ENCODE measurements around the gene TMEM252.

Gene TMEM252

GRCh38 chr9:68560071-68560844, 19.6 kb upstream of the TMEM252 start:
- no peaks in the 10 kb centered on the region for H3K9me3 ChIP-seq (ENCODE audit: control insufficient read depth in 5 of 5, low read length in 5 of 5)
- peak overlapping the region in 1 of 5 donors; percentile 28 for H3K4me3 ChIP-seq (ENCODE audit: low read depth in 1 of 5, low read length in 5 of 5)
- peaks cover 0 to 10% (median 7%) of the 10 kb centered on the region in 5 donors for H3K4me1 ChIP-seq (ENCODE audit: control insufficient read depth in 5 of 5, insufficient read depth in 5 of 5, low read length in 5 of 5)
- peaks cover 0 to 4% (median 0%) of the 10 kb centered on the region in 5 donors for H3K27me3 ChIP-seq (ENCODE audit: control insufficient read depth in 5 of 5, insufficient read depth in 4 of 5, low read length in 5 of 5)
- H3K36me3 ChIP-seq (ENCODE audit: control insufficient read depth in 5 of 5, insufficient read depth in 5 of 5, low read length in 5 of 5), result no peaks in the 10 kb centered on the region
- no peak overlapping the region for H3K27ac ChIP-seq (ENCODE audit: low read depth, low read length)
- H3K9ac ChIP-seq (ENCODE audit: low read length in 5 of 5), result no peak overlapping the region

GRCh38 chr9:68558545-68558944, 17.9 kb upstream of the TMEM252 start:
- H3K27ac ChIP-seq (ENCODE audit: low read depth, low read length), result no peak overlapping the region
- H3K36me3 ChIP-seq (ENCODE audit: control insufficient read depth in 5 of 5, insufficient read depth in 5 of 5, low read length in 5 of 5), result no peaks in the 10 kb centered on the region
- no peaks in the 10 kb centered on the region for H3K9me3 ChIP-seq (ENCODE audit: control insufficient read depth in 5 of 5, low read length in 5 of 5)
- H3K9ac ChIP-seq (ENCODE audit: low read length in 5 of 5), result no peak overlapping the region
- H3K27me3 ChIP-seq (ENCODE audit: control insufficient read depth in 5 of 5, insufficient read depth in 4 of 5, low read length in 5 of 5), result peaks cover 0 to 4% (median 0%) of the 10 kb centered on the region in 5 donors
- H3K4me3 ChIP-seq (ENCODE audit: low read depth in 1 of 5, low read length in 5 of 5), result no peak overlapping the region
- peaks cover 0 to 10% (median 7%) of the 10 kb centered on the region in 5 donors for H3K4me1 ChIP-seq (ENCODE audit: control insufficient read depth in 5 of 5, insufficient read depth in 5 of 5, low read length in 5 of 5)

GRCh38 chr9:68555437-68556150, 14.9 kb upstream of the TMEM252 start:
- Histone ChIP-seq H3K4me3 (ENCODE audit: low read depth in 1 of 5, low read length in 5 of 5) (no peak overlapping the region), H3K27ac (ENCODE audit: low read depth, low read length) (no peak overlapping the region), H3K36me3 (ENCODE audit: control insufficient read depth in 5 of 5, insufficient read depth in 5 of 5, low read length in 5 of 5) (no peaks in the 10 kb centered on the region), H3K9me3 (ENCODE audit: control insufficient read depth in 5 of 5, low read length in 5 of 5) (no peaks in the 10 kb centered on the region), H3K9ac (ENCODE audit: low read length in 5 of 5) (no peak overlapping the region), H3K4me1 (ENCODE audit: control insufficient read depth in 5 of 5, insufficient read depth in 5 of 5, low read length in 5 of 5) (peaks cover 0 to 10% (median 7%) of the 10 kb centered on the region in 5 donors), H3K27me3 (ENCODE audit: control insufficient read depth in 5 of 5, insufficient read depth in 4 of 5, low read length in 5 of 5) (peaks cover 0 to 4% (median 0%) of the 10 kb centered on the region in 5 donors)

- Histone ChIP-seq H3K36me3 (ENCODE audit: control insufficient read depth in 5 of 5, insufficient read depth in 5 of 5, low read length in 5 of 5) (no peaks in the 10 kb centered on the region), H3K9ac (ENCODE audit: low read length in 5 of 5) (no peak overlapping the region), H3K27me3 (ENCODE audit: control insufficient read depth in 5 of 5, insufficient read depth in 4 of 5, low read length in 5 of 5) (peaks cover 0 to 4% (median 0%) of the 10 kb centered on the region in 5 donors), H3K4me3 (ENCODE audit: low read depth in 1 of 5, low read length in 5 of 5) (no peak overlapping the region), H3K27ac (ENCODE audit: low read depth, low read length) (no peak overlapping the region), H3K9me3 (ENCODE audit: control insufficient read depth in 5 of 5, low read length in 5 of 5) (peaks cover 0 to 1% (median 0%) of the 10 kb centered on the region in 5 donors), H3K4me1 (ENCODE audit: control insufficient read depth in 5 of 5, insufficient read depth in 5 of 5, low read length in 5 of 5) (peaks cover 0 to 3% (median 1%) of the 10 kb centered on the region in 5 donors)
These were observed 12.2 kb upstream of the TMEM252 start for GRCh38 chr9:68552700-68553476.

- H3K4me3 ChIP-seq (ENCODE audit: low read depth in 1 of 5, low read length in 5 of 5), result no peak overlapping the region
- no peak overlapping the region for H3K9ac ChIP-seq (ENCODE audit: low read length in 5 of 5)
- no peaks in the 10 kb centered on the region for H3K36me3 ChIP-seq (ENCODE audit: control insufficient read depth in 5 of 5, insufficient read depth in 5 of 5, low read length in 5 of 5)
- no peak overlapping the region for H3K27ac ChIP-seq (ENCODE audit: low read depth, low read length)
- H3K9me3 ChIP-seq (ENCODE audit: control insufficient read depth in 5 of 5, low read length in 5 of 5), result peaks cover 0 to 3% (median 0%) of the 10 kb centered on the region in 5 donors
- no peaks in the 10 kb centered on the region for H3K27me3 ChIP-seq (ENCODE audit: control insufficient read depth in 5 of 5, insufficient read depth in 4 of 5, low read length in 5 of 5)
- H3K4me1 ChIP-seq (ENCODE audit: control insufficient read depth in 5 of 5, insufficient read depth in 5 of 5, low read length in 5 of 5), result peaks cover 0 to 11% (median 8%) of the 10 kb centered on the region in 5 donors
These were observed 10.5 kb upstream of the TMEM252 start for GRCh38 chr9:68551191-68551590.

- peaks cover 0 to 3% (median 0%) of the 10 kb centered on the region in 5 donors for H3K9me3 ChIP-seq (ENCODE audit: control insufficient read depth in 5 of 5, low read length in 5 of 5)
- no peak overlapping the region for H3K4me3 ChIP-seq (ENCODE audit: low read depth in 1 of 5, low read length in 5 of 5)
- H3K27ac ChIP-seq (ENCODE audit: low read depth, low read length), result no peak overlapping the region
- no peak overlapping the region for H3K9ac ChIP-seq (ENCODE audit: low read length in 5 of 5)
- no peaks in the 10 kb centered on the region for H3K27me3 ChIP-seq (ENCODE audit: control insufficient read depth in 5 of 5, insufficient read depth in 4 of 5, low read length in 5 of 5)
- H3K36me3 ChIP-seq (ENCODE audit: control insufficient read depth in 5 of 5, insufficient read depth in 5 of 5, low read length in 5 of 5), result no peaks in the 10 kb centered on the region
- H3K4me1 ChIP-seq (ENCODE audit: control insufficient read depth in 5 of 5, insufficient read depth in 5 of 5, low read length in 5 of 5), result peaks cover 0 to 11% (median 8%) of the 10 kb centered on the region in 5 donors
These were observed 7.6 kb upstream of the TMEM252 start for GRCh38 chr9:68548241-68548640.

GRCh38 chr9:68547417-68547816, 6.7 kb upstream of the TMEM252 start:
- Histone ChIP-seq H3K4me3 (ENCODE audit: low read depth in 1 of 5, low read length in 5 of 5) (no peak overlapping the region), H3K36me3 (ENCODE audit: control insufficient read depth in 5 of 5, insufficient read depth in 5 of 5, low read length in 5 of 5) (no peaks in the 10 kb centered on the region), H3K27me3 (ENCODE audit: control insufficient read depth in 5 of 5, insufficient read depth in 4 of 5, low read length in 5 of 5) (no peaks in the 10 kb centered on the region), H3K9me3 (ENCODE audit: control insufficient read depth in 5 of 5, low read length in 5 of 5) (peaks cover 0 to 3% (median 0%) of the 10 kb centered on the region in 5 donors), H3K27ac (ENCODE audit: low read depth, low read length) (no peak overlapping the region), H3K9ac (ENCODE audit: low read length in 5 of 5) (no peak overlapping the region), H3K4me1 (ENCODE audit: control insufficient read depth in 5 of 5, insufficient read depth in 5 of 5, low read length in 5 of 5) (peaks cover 0 to 11% (median 8%) of the 10 kb centered on the region in 5 donors)

GRCh38 chr9:68546596-68547390, 6.1 kb upstream of the TMEM252 start:
- Histone ChIP-seq H3K4me1 (ENCODE audit: control insufficient read depth in 5 of 5, insufficient read depth in 5 of 5, low read length in 5 of 5) (peaks cover 0 to 11% (median 8%) of the 10 kb centered on the region in 5 donors), H3K9ac (ENCODE audit: low read length in 5 of 5) (no peak overlapping the region), H3K9me3 (ENCODE audit: control insufficient read depth in 5 of 5, low read length in 5 of 5) (peaks cover 0 to 3% (median 0%) of the 10 kb centered on the region in 5 donors), H3K36me3 (ENCODE audit: control insufficient read depth in 5 of 5, insufficient read depth in 5 of 5, low read length in 5 of 5) (no peaks in the 10 kb centered on the region), H3K4me3 (ENCODE audit: low read depth in 1 of 5, low read length in 5 of 5) (peak overlapping the region in 3 of 5 donors; percentile 2 to 40 (median 3)), H3K27me3 (ENCODE audit: control insufficient read depth in 5 of 5, insufficient read depth in 4 of 5, low read length in 5 of 5) (no peaks in the 10 kb centered on the region), H3K27ac (ENCODE audit: low read depth, low read length) (no peak overlapping the region)

GRCh38 chr9:68545033-68545705, 4.5 kb upstream of the TMEM252 start:
- H3K9ac ChIP-seq (ENCODE audit: low read length in 5 of 5), result no peak overlapping the region
- H3K9me3 ChIP-seq (ENCODE audit: control insufficient read depth in 5 of 5, low read length in 5 of 5), result peaks cover 0 to 3% (median 0%) of the 10 kb centered on the region in 5 donors
- H3K36me3 ChIP-seq (ENCODE audit: control insufficient read depth in 5 of 5, insufficient read depth in 5 of 5, low read length in 5 of 5), result no peaks in the 10 kb centered on the region
- H3K27ac ChIP-seq (ENCODE audit: low read depth, low read length), result no peak overlapping the region
- peaks cover 0 to 11% (median 10%) of the 10 kb centered on the region in 5 donors for H3K4me1 ChIP-seq (ENCODE audit: control insufficient read depth in 5 of 5, insufficient read depth in 5 of 5, low read length in 5 of 5)
- no peak overlapping the region for H3K4me3 ChIP-seq (ENCODE audit: low read depth in 1 of 5, low read length in 5 of 5)
- H3K27me3 ChIP-seq (ENCODE audit: control insufficient read depth in 5 of 5, insufficient read depth in 4 of 5, low read length in 5 of 5), result no peaks in the 10 kb centered on the region
